NOMO-1 treated with DMSO at 0.1 percent for 48 hours (cell line): ENCODE data around the gene DLX3.

ENCODE experiments used
- DNase-seq: peaks from one replicate; lab custom pipeline; 2025; ENCODE audit not compliant: unreplicated experiment; lab: John Stamatoyannopoulos, UW

Gene DLX3

GRCh38 chr17:49992933-49993422 is 2.0 kb downstream of the DLX3 start:
- no peak for DNase-seq

GRCh38 chr17:49992191-49992932 is 2.7 kb downstream of the DLX3 start:
- no peak for DNase-seq

GRCh38 chr17:49991409-49991808 is 3.6 kb downstream of the DLX3 start:
- DNase-seq = no peak

GRCh38 chr17:49990921-49991320 is 4.1 kb downstream of the DLX3 start:
- no peak for DNase-seq

GRCh38 chr17:49990331-49990730 is 4.7 kb downstream of the DLX3 start:
- no peak for DNase-seq

- DNase-seq = no peak
Measured at GRCh38 chr17:49989518-49989880, 5.5 kb downstream of the DLX3 start.

GRCh38 chr17:49987681-49988441 is 7.2 kb downstream of the DLX3 start:
- no peak for DNase-seq

GRCh38 chr17:49987290-49987585 is 7.8 kb downstream of the DLX3 start:
- no peak for DNase-seq

GRCh38 chr17:49986396-49987289 is 8.4 kb downstream of the DLX3 start:
- DNase-seq = no peak

- no peak for DNase-seq
Measured at GRCh38 chr17:49985310-49985990, 9.6 kb downstream of the DLX3 start.

GRCh38 chr17:49984776-49985175 is 10.2 kb downstream of the DLX3 start:
- DNase-seq = no peak

- DNase-seq = no peak
Measured at GRCh38 chr17:49984283-49984682, 10.7 kb downstream of the DLX3 start.

- DNase-seq = no peak
Measured at GRCh38 chr17:49980703-49981197, 14.3 kb downstream of the DLX3 start.

- no peak for DNase-seq
Measured at GRCh38 chr17:49979748-49980479, 15.1 kb downstream of the DLX3 start.

- peak; percentile 43 for DNase-seq
Measured at GRCh38 chr17:49978501-49978900, 16.5 kb downstream of the DLX3 start.

- no peak for DNase-seq
Measured at GRCh38 chr17:49977463-49978389, 17.3 kb downstream of the DLX3 start.

- no peak for DNase-seq
Measured at GRCh38 chr17:49976828-49977202, 18.2 kb downstream of the DLX3 start.

GRCh38 chr17:49976163-49976827 is 18.7 kb downstream of the DLX3 start:
- DNase-seq = no peak

- DNase-seq = no peak
Measured at GRCh38 chr17:49975531-49975930, 19.5 kb downstream of the DLX3 start.
